Hepatocyte (in vitro differentiated cells): ENCODE data around the gene RPS6KA2. TPM values are rescaled to one million over a fixed set of nuclear protein-coding genes. Genes with fewer than 3 reads are reported as not detected.

Experiments used
- DNase-seq: peaks from one replicate; pipeline ENCODE4 v3.0.0-alpha.2; 2016; ENCODE audit warnings: low spot score
- H2AFZ ChIP-seq: fragments of 200-600 bp; sonication (generic); 2 replicates; pipeline ENCODE4 v1.6.0; 2016; ENCODE audit warnings: antibody characterized with exemption, mild to moderate bottlenecking
- H3K27ac ChIP-seq: fragments of 200-600 bp; sonication (generic); 2 replicates; pipeline ENCODE4 v1.5.1; 2016; ENCODE audit warnings: mild to moderate bottlenecking
- H3K27me3 ChIP-seq: fragments of 200-600 bp; sonication (generic); 2 replicates; pipeline ENCODE4 v1.6.1; 2016
- H3K36me3 ChIP-seq: fragments of 200-600 bp; sonication (generic); replicated peaks from 2 replicates; pipeline ENCODE4 v1.5.1; 2016; ENCODE audit warnings: low read depth; ENCODE audit not compliant: insufficient read depth
- H3K4me1 ChIP-seq: fragments of 200-600 bp; sonication (generic); 2 replicates; pipeline ENCODE4 v1.5.1; 2016; ENCODE audit warnings: mild to moderate bottlenecking, moderate library complexity; ENCODE audit not compliant: insufficient read depth
- H3K4me2 ChIP-seq: fragments of 200-600 bp; sonication (generic); 2 replicates; pipeline ENCODE4 v1.6.0; 2016
- H3K4me3 ChIP-seq: fragments of 200-600 bp; sonication (generic); 2 replicates; pipeline ENCODE4 v1.5.1; 2016; ENCODE audit warnings: mild to moderate bottlenecking
- H3K79me2 ChIP-seq: fragments of 200-600 bp; sonication (generic); 2 replicates; pipeline ENCODE4 v1.6.0; 2017; ENCODE audit warnings: mild to moderate bottlenecking
- H3K9me2 ChIP-seq: fragments of 200-600 bp; sonication (generic); replicated peaks from 2 replicates; pipeline ENCODE4 v1.6.0; 2017; ENCODE audit warnings: mild to moderate bottlenecking; ENCODE audit not compliant: insufficient read depth
- H3K9me3 ChIP-seq: fragments of 200-600 bp; sonication (generic); 2 replicates; pipeline ENCODE4 v1.5.1; 2016; ENCODE audit warnings: low read depth, mild to moderate bottlenecking
- H4K20me1 ChIP-seq: fragments of 200-600 bp; sonication (generic); 2 replicates; pipeline ENCODE4 v1.6.0; 2016; ENCODE audit warnings: mild to moderate bottlenecking; ENCODE audit not compliant: insufficient read depth, poor library complexity, severe bottlenecking
- CTCF ChIP-seq: fragments of 200-600 bp; sonication (generic); IDR thresholded peaks from 2 replicates; pipeline ENCODE4 v1.5.1; 2016; ENCODE audit warnings: antibody characterized with exemption, mild to moderate bottlenecking; ENCODE audit not compliant: poor library complexity
- EZH2 ChIP-seq: fragments of 200-600 bp; sonication (generic); IDR thresholded peaks from 2 replicates; pipeline ENCODE4 v1.6.1; 2016; ENCODE audit warnings: antibody characterized with exemption, mild to moderate bottlenecking, borderline replicate concordance
- EZH2phosphoT487 ChIP-seq: fragments of 200-600 bp; sonication (generic); IDR thresholded peaks from one replicate; pipeline ENCODE4 v1.6.1; 2018; ENCODE audit warnings: antibody characterized with exemption, mild to moderate bottlenecking, low read depth, moderate library complexity; ENCODE audit not compliant: unreplicated experiment, severe bottlenecking
- WGBS: methylation state at CpG from one replicate; pipeline ENCODE4 v1.1.6; 2016; ENCODE audit warnings: low lambda C conversion rate; ENCODE audit errors: missing lambda C conversion rate; 5-methylcytosine and 5-hydroxymethylcytosine counted together
- polyA plus RNA-seq: library from polyadenylated mRNA; unstranded; fragments of >200 nt; fragmentation: Nextera tagmentation; extraction: Ambion mirVana; gene quantifications from 2 replicates; pipeline ENCODE4 v1.2.1, GENCODE V29; 2016
- total RNA-seq: library from RNA; depleted of rRNA; stranded (reverse); fragments of >200 nt; gene quantifications from 2 replicates; pipeline ENCODE4 v1.2.3, GENCODE V29; 2014

The RPS6KA2 gene
- total and polyA plus RNA-seq, 2 experiments from 2014 or later: 27.7 to 29.2 TPM

- Histone ChIP-seq H3K4me2 (no peak overlapping the region), H3K79me2 (no peaks in the 10 kb centered on the region), H3K4me3 (no peak overlapping the region), H3K4me1 (no peaks in the 10 kb centered on the region), H3K27ac (no peak overlapping the region), H3K36me3 (no peaks in the 10 kb centered on the region), H3K9me2 (no peaks in the 10 kb centered on the region), H3K9me3 (no peaks in the 10 kb centered on the region), H4K20me1 (no peaks in the 10 kb centered on the region), H2AFZ (no peak overlapping the region), H3K27me3 (no peaks in the 10 kb centered on the region)
- no peak for TF ChIP-seq CTCF
- no peak for DNase-seq
- WGBS: 98% methylated on average over 15 of the region's 15 CpGs
These were observed 186.3 kb downstream of the RPS6KA2 start for GRCh38 chr6:166440729-166441128.

DNA sequence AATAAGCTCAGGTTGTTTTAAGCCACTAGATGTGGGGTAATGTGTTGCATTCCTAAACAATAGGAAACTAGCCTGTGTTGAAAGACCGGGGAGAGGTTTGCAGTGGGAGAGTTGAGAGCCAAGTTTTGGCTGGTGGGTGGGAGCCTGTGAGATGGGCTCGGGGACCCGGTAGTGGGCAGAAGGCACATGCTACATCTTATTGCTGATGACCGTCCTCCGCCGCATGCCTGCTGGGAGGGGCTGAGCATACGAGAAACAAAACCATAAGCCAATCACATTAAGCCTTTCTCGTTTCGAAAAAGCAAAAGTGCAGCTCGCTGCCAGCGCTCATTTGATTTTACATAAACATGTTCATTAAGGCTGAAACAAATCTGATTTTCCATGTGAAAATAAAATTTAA is 186.9 kb downstream of the RPS6KA2 start:
- TF ChIP-seq EZH2 (no peak), CTCF (no peak), EZH2phosphoT487 (no peak)
- no peaks in the 10 kb centered on the region for H3K9me3 ChIP-seq
- WGBS: 82% methylated on average over 11 of the region's 11 CpGs
- H2AFZ ChIP-seq: no peak overlapping the region
- H3K27me3 ChIP-seq: no peaks in the 10 kb centered on the region
- H3K79me2 ChIP-seq: no peaks in the 10 kb centered on the region
- H3K27ac ChIP-seq: no peak overlapping the region
- H3K4me1 ChIP-seq: no peaks in the 10 kb centered on the region
- H3K4me3 ChIP-seq: no peak overlapping the region
- no peak overlapping the region for H3K4me2 ChIP-seq
- H3K36me3 ChIP-seq: no peaks in the 10 kb centered on the region
- H3K9me2 ChIP-seq: no peaks in the 10 kb centered on the region
- no peaks in the 10 kb centered on the region for H4K20me1 ChIP-seq
- no peak for DNase-seq

DNA sequence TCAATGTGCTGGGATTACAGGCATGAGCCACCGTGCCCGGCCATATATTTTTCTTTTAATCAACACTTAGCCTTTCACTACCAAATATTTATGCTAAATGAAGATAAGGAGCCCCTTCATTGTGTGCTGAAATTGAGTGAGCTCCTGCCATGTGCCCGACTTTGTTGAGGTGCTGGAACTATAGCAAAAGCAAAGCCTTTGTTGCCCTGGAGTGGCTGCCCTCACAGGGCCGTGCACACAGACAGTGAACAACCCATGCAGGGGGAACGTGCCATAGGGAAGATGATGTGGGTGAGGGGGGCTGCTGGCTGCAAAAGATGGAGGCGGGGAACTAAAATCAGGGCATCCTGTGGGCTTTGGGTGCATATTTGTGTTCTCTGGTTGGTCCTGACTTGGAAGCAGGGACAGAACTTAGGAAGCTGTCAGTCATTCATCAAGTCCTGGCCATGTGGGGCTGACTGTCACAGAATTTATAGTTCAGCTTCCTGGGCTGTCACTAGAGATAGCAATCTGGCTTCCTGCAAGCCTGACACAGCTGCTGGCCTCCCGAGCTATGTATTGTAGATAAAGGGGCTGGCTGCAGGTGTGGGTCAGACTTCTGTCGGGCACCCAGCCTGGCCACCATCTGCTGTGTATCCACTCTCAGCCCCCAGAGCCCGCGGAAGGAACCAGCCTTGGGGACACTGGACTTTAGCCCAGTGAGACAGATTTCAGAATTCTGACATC is 187.5 kb downstream of the RPS6KA2 start:
- WGBS: 79% methylated on average over 10 of the region's 10 CpGs
- no peaks in the 10 kb centered on the region for H3K9me2 ChIP-seq
- no peak overlapping the region for H3K4me2 ChIP-seq
- no peak overlapping the region for H3K27ac ChIP-seq
- no peaks in the 10 kb centered on the region for H3K79me2 ChIP-seq
- TF ChIP-seq CTCF (no peak), EZH2phosphoT487 (no peak), EZH2 (no peak)
- no peak for DNase-seq
- no peaks in the 10 kb centered on the region for H4K20me1 ChIP-seq
- no peaks in the 10 kb centered on the region for H3K4me1 ChIP-seq
- no peak overlapping the region for H2AFZ ChIP-seq
- H3K36me3 ChIP-seq: no peaks in the 10 kb centered on the region
- H3K9me3 ChIP-seq: no peaks in the 10 kb centered on the region
- no peak overlapping the region for H3K4me3 ChIP-seq
- H3K27me3 ChIP-seq: no peaks in the 10 kb centered on the region
